Stimulated activated CD4-positive, alpha-beta T cell treated with anti-CD3 and anti-CD28 coated beads, TNF-alpha, amount 100 ng/mL, for 1 hour (primary cell): Measurements from ENCODE around the gene PTRH1.

ENCODE experiments used
- DNase-seq, 3 donors: peaks; one replicate each; pipeline ENCODE4 v3.0.0-alpha.2; 2020; ENCODE audit warnings: low read depth in 3 of 3, low spot score in 1 of 3

The PTRH1 gene

DNA sequence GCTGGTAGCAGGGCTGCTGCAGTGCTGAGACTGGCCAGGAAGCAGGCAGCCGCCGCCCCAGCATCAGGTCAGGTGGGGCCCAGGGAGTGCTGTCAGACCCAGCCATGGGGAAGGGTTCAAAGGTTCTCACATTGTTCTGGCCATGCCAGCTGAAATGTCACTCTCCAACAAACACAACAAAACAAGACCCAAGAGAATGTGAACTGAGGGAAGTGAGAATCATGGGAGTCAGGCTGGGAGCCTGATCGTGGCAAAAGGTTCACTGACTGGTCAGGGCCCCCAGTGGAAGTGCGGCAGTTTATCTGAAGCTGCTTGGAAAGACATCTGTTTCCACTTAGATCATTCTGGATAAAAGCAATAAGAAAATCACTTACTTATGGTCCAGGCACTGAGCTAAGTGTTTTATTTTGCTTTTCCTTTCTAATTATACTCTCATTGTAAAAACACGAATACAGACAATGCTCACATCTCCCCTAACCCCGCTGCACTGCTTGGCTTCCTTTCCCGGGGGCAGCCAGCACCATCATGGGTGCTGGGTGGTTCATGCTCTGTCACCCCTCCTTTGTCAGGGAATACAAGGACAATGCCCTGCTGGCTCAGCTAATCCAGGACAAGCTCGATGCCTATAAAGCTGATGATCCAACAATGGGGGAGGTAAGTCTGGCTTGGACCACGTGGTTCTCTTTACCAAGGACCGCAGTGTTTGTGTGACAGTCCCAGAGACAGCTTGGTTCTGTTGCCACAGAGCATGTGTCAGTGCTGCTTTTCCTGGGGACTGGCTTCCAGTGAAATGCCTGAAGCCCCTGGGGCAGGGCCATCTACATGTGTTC, 50.6 kb downstream of the PTRH1 start:
- DNase-seq = no peak

DNA sequence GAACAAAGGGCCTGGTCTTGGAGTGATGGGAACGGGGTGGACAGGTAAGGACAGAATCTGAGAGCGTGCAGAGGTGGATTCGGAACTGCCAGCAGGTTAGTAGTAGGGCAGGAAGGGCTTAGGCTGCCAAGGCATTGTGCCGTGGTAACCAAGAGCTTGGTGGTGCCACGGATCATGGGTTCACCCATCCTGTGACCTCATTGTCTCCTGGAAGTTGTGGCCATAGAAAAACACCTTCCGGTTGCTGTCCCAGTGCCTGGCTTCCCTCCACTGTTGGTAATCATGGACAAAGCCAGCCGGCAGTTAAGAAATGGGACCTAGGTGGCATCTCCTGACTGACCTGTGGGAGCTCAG, 51.2 kb downstream of the PTRH1 start:
- no peak for DNase-seq
